ENCODE data around the gene POLR1G.

POLR1G gene

GRCh38 chr19:45442778-45443461 is 36.5 kb downstream of the POLR1G start:
- no peak for TF ChIP-seq CTCF (conservative IDR thresholded peaks at IDR 0.05; ENCODE audit: control insufficient read depth, insufficient read depth, low read depth, low read length)
- DNase-seq (ENCODE audit: low read depth) = peak; percentile 59
- H3K4me3 ChIP-seq (ENCODE audit: control insufficient read depth, low read depth, low read length) = peak overlapping the region; percentile 54

DNA sequence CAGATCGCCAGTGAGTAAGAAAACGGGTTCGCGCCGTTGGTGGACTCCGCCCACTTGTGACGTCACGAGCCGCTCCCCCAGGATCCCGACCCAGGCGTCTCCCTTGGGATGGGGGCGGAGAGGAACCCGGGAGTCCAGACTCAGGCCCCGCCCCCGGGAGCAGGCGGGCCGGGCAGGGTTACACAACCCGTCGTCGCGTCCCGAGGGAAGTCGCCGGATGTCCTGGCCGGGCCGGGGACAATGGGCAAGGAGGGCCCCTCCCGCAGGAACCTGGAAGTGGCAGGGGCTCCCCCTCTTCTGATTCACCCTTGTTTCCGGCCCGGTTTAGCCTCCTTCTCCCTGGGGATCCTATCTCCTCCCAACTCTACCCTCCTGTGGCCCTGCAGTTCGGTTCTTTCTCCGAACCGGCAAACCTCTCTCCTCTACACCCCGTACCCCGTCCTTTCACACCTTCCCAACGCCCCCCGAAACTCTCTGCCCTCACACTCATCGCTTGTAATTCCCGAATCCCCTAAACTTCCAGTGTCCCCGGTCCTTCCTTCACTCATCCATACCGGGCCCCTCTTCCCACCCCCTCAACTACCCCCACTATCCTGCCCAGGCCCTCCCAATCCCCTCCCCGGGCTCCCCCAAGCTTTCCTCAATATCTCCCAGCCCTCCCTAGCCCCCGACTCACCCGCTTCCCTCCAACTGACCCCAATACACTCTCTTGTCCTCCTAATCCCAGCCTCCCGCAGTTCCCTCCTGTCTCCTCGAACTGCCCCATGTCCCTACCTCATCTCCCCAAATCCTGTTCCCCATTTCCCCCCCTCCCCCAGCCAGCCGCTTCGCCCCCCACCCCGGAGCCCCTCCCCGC is 37.2 kb downstream of the POLR1G start:
- peak overlapping the region; percentile 54 for H3K4me3 ChIP-seq (ENCODE audit: control insufficient read depth, low read depth, low read length)
- TF ChIP-seq CTCF (conservative IDR thresholded peaks at IDR 0.05; ENCODE audit: control insufficient read depth, insufficient read depth, low read depth, low read length) = no peak
- peak; percentile 84 for DNase-seq (ENCODE audit: low read depth)

- H3K4me3 ChIP-seq (ENCODE audit: control insufficient read depth, low read depth, low read length) = peak overlapping the region; percentile 26
- DNase-seq (ENCODE audit: low read depth) = peak; percentile 72
- no peak for TF ChIP-seq CTCF (conservative IDR thresholded peaks at IDR 0.05; ENCODE audit: control insufficient read depth, insufficient read depth, low read depth, low read length)
These were observed 38.0 kb downstream of the POLR1G start for GRCh38 chr19:45444318-45445041.

- no peak for TF ChIP-seq CTCF (conservative IDR thresholded peaks at IDR 0.05; ENCODE audit: control insufficient read depth, insufficient read depth, low read depth, low read length)
- H3K4me3 ChIP-seq (ENCODE audit: control insufficient read depth, low read depth, low read length) = no peak overlapping the region
- DNase-seq (ENCODE audit: low read depth) = no peak
These were observed 38.7 kb downstream of the POLR1G start for GRCh38 chr19:45445139-45445538.

GRCh38 chr19:45446295-45446694 is 39.9 kb downstream of the POLR1G start:
- no peak overlapping the region for H3K4me3 ChIP-seq (ENCODE audit: control insufficient read depth, low read depth, low read length)
- peak; percentile 69 for DNase-seq (ENCODE audit: low read depth)
- TF ChIP-seq CTCF (conservative IDR thresholded peaks at IDR 0.05; ENCODE audit: control insufficient read depth, insufficient read depth, low read depth, low read length) = peak; percentile 58

DNA sequence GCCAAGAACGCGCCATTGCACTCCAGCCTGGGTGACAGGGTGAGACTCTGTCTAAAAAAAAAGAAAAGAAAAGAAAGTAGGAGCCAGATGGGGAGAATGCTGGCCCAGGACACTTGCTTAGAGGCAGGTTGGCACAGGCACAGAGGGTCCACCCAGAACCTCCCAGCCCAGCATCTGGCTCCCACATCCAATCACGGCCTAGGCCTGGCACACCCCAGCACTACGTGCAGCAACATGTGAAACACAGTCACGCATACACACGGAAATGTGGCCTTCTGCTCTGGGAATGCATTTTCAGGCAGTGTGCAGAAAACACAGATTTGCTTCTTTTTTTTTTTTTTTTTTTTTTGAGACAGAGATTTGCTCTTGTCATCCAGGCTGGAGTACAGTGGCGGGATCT is 40.5 kb downstream of the POLR1G start:
- TF ChIP-seq CTCF (conservative IDR thresholded peaks at IDR 0.05; ENCODE audit: control insufficient read depth, insufficient read depth, low read depth, low read length) = no peak
- no peak overlapping the region for H3K4me3 ChIP-seq (ENCODE audit: control insufficient read depth, low read depth, low read length)
- DNase-seq (ENCODE audit: low read depth) = no peak

Data from fibroblast of mammary gland (primary cell).